IMR-90 (cell line): Measurements from ENCODE around the gene ADM5. TPM values are rescaled to one million over a fixed set of nuclear protein-coding genes. Genes with fewer than 3 reads are reported as not detected.

Experiments used
- ATAC-seq: fragments of 200-7000 bp; cut with Tn5 transposase; 2 replicates; pipeline ENCODE4 v1.9.1; 2020; ENCODE audit warnings: low read depth, mild to moderate bottlenecking, moderate library complexity
- BruUV-seq: library from RNA; stranded (reverse); fragments of 400-500 nt; replicated peaks from 2 replicates; lab custom pipeline; 2021; lab: Mats Ljungman, UMichigan
- CTCF ChIA-PET: fragments of 300-600 bp; formaldehyde crosslinking; extraction: SDS; loops from one replicate; lab custom pipeline; 2021; ENCODE audit warnings: antibody characterized with exemption; lab: Yijun Ruan, JAX
- POLR2A ChIA-PET: fragments of 300-600 bp; sonication (Branson Sonifier 250); formaldehyde crosslinking; loops from one replicate; lab custom pipeline; 2022; ENCODE audit warnings: antibody characterized with exemption; ENCODE audit not compliant: unreplicated experiment; lab: Charles Lee
- DNase-seq: peaks from one replicate; pipeline ENCODE4 v3.0.0; 2013
- H2AFZ ChIP-seq: replicated peaks from 2 replicates; pipeline ENCODE3; 2013; ENCODE audit warnings: low read length, mild to moderate bottlenecking; ENCODE audit not compliant: poor library complexity
- H2AK5ac ChIP-seq: 2 replicates; pipeline ENCODE4 v1.6.1; 2013; ENCODE audit warnings: low read depth, low read length, inconsistent platforms
- H2AK9ac ChIP-seq: replicated peaks from 2 replicates; pipeline ENCODE3; 2013; ENCODE audit warnings: mild to moderate bottlenecking, low read depth, low read length, moderate library complexity; ENCODE audit not compliant: poor library complexity
- H2BK120ac ChIP-seq: 2 replicates; pipeline ENCODE4 v1.6.1; 2013; ENCODE audit warnings: low read depth, low read length, inconsistent platforms
- H2BK15ac ChIP-seq: 3 replicates; pipeline ENCODE4 v1.6.1; 2013; ENCODE audit warnings: low read depth, low read length, inconsistent platforms
- H2BK20ac ChIP-seq: 2 replicates; pipeline ENCODE4 v1.6.1; 2013; ENCODE audit warnings: low read depth, mild to moderate bottlenecking, inconsistent platforms, low read length, moderate library complexity
- H2BK5ac ChIP-seq: 2 replicates; pipeline ENCODE4 v1.6.1; 2013; ENCODE audit warnings: mild to moderate bottlenecking, low read depth, low read length, inconsistent platforms; ENCODE audit not compliant: poor library complexity, severe bottlenecking
- H3K14ac ChIP-seq: replicated peaks from 2 replicates; pipeline ENCODE4 v1.6.1; 2013; ENCODE audit warnings: low read depth, low read length, inconsistent platforms
- H3K18ac ChIP-seq: 2 replicates; pipeline ENCODE4 v1.6.1; 2013; ENCODE audit warnings: low read depth, low read length, control low read depth
- H3K23ac ChIP-seq: 2 replicates; pipeline ENCODE4 v1.6.1; 2013; ENCODE audit warnings: low read depth, low read length, inconsistent platforms
- H3K27ac ChIP-seq: 2 replicates; pipeline ENCODE4 v1.5.1; 2013; ENCODE audit warnings: mild to moderate bottlenecking, control low read depth, low read length; ENCODE audit not compliant: insufficient read depth
- H3K27me3 ChIP-seq: 2 replicates; pipeline ENCODE4 v1.6.1; 2013; ENCODE audit warnings: low read length; ENCODE audit not compliant: control insufficient read depth, insufficient read depth
- H3K36me3 ChIP-seq: 2 replicates; pipeline ENCODE4 v1.6.1; 2013; ENCODE audit warnings: low read length, mixed read lengths; ENCODE audit not compliant: control insufficient read depth, insufficient read depth
- H3K4ac ChIP-seq: 2 replicates; pipeline ENCODE4 v1.6.1; 2013; ENCODE audit warnings: low read depth, low read length, inconsistent platforms
- H3K4me1 ChIP-seq: 2 replicates; pipeline ENCODE4 v1.6.1; 2013; ENCODE audit warnings: low read length, mixed read lengths; ENCODE audit not compliant: control insufficient read depth, insufficient read depth
- H3K4me2 ChIP-seq: 2 replicates; pipeline ENCODE4 v1.6.1; 2013; ENCODE audit warnings: low read depth, mild to moderate bottlenecking, control low read depth, low read length, moderate library complexity
- H3K4me3 ChIP-seq: 2 replicates; pipeline ENCODE4 v1.5.1; 2013; ENCODE audit warnings: low read depth, mild to moderate bottlenecking, control low read depth, low read length, moderate library complexity; ENCODE audit not compliant: insufficient read depth
- H3K56ac ChIP-seq: 2 replicates; pipeline ENCODE4 v1.6.1; 2013; ENCODE audit warnings: low read length, inconsistent platforms; ENCODE audit not compliant: insufficient read depth; ENCODE audit errors: extremely low read depth
- H3K79me1 ChIP-seq, 2 experiments: 2 replicates each; pipeline ENCODE4 v1.6.1; 2013; ENCODE audit warnings: low read length in 2 of 2, inconsistent platforms in 1 of 2, low read depth in 1 of 2
- H3K9ac ChIP-seq: 2 replicates; pipeline ENCODE4 v1.6.1; 2013; ENCODE audit warnings: low read depth, low read length, control low read depth
- H3K9me1 ChIP-seq: 2 replicates; pipeline ENCODE4 v1.6.1; 2013; ENCODE audit warnings: low read length, inconsistent platforms; ENCODE audit not compliant: insufficient read depth
- H3K9me3 ChIP-seq: 2 replicates; pipeline ENCODE4 v1.6.1; 2013; ENCODE audit warnings: low read length; ENCODE audit not compliant: control insufficient read depth, insufficient read depth
- H4K20me1 ChIP-seq: 2 replicates; pipeline ENCODE4 v1.6.1; 2013; ENCODE audit warnings: low read length, inconsistent platforms; ENCODE audit not compliant: insufficient read depth
- H4K5ac ChIP-seq: 2 replicates; pipeline ENCODE4 v1.6.1; 2013; ENCODE audit warnings: mild to moderate bottlenecking, low read depth, low read length, control low read depth
- H4K8ac ChIP-seq, 2 experiments: 2 replicates each; pipeline ENCODE4 v1.6.1; 2013; ENCODE audit warnings: low read depth in 2 of 2, low read length in 2 of 2, control low read depth in 1 of 2, inconsistent platforms in 1 of 2
- H4K91ac ChIP-seq: 2 replicates; pipeline ENCODE4 v1.6.1; 2013; ENCODE audit warnings: low read depth, low read length, inconsistent platforms; ENCODE audit not compliant: insufficient read depth
- WGBS, 2 experiments: methylation state at CpG; one replicate each; pipeline versions ENCODE4 v1.1.5 to v1.1.7; 2013; ENCODE audit warnings: missing lambda C conversion rate in 2 of 2; ENCODE audit not compliant: insufficient read length in 1 of 2; ENCODE audit errors: extremely low coverage in 2 of 2; 5-methylcytosine and 5-hydroxymethylcytosine counted together
- dilution Hi-C: fragments of 300-500 bp; cut with HindIII; formaldehyde crosslinking; loops from one replicate; pipeline ENCODE4 v1.14.3; 2018; ENCODE audit warnings: low sequenced_read_pairs; ENCODE audit not compliant: unreplicated experiment
- in situ Hi-C: fragments of 300-500 bp; cut with MboI; formaldehyde crosslinking; loops from 3 replicates; pipeline ENCODE4 v1.14.3; 2019; ENCODE audit warnings: low sequenced_read_pairs, inconsistent platforms, mixed read lengths
- intact Hi-C: fragments of 100-400 bp; cut with micrococcal nuclease; formaldehyde crosslinking; loops from 2 replicates; pipeline ENCODE4 v1.10.0; 2022
- polyA plus RNA-seq, 3 experiments: library from polyadenylated mRNA; depleted of rRNA; stranded (reverse); fragments of >200 nt; gene quantifications; 2 replicates each; pipeline ENCODE4 v1.2.3, GENCODE V29; 2012; ENCODE audit warnings: low replicate concordance in 1 of 3
- total RNA-seq: library from RNA; depleted of rRNA; stranded (reverse); fragments of >200 nt; gene quantifications from 2 replicates; pipeline ENCODE4 v1.2.3, GENCODE V29; 2012
- TF ChIP-seq, protein P1 (sequence below): conservative IDR thresholded peaks from 2 replicates; pipeline ENCODE4 v1.5.1; 2012; ENCODE audit warnings: mild to moderate bottlenecking, low read depth, low read length, improper control_type of control experiment
- TF ChIP-seq, protein P2 (sequence below): fragments of 150-350 bp; IDR thresholded peaks from 2 replicates; pipeline ENCODE4 v1.6.1; 2017; ENCODE audit warnings: mild to moderate bottlenecking, antibody characterized with exemption, low read length, low read depth

Gene ADM5
- total and polyA plus RNA-seq, 2 of the 4 experiments (the other 2 are of a cell fraction) = 0.18 to 0.99 TPM

DNA sequence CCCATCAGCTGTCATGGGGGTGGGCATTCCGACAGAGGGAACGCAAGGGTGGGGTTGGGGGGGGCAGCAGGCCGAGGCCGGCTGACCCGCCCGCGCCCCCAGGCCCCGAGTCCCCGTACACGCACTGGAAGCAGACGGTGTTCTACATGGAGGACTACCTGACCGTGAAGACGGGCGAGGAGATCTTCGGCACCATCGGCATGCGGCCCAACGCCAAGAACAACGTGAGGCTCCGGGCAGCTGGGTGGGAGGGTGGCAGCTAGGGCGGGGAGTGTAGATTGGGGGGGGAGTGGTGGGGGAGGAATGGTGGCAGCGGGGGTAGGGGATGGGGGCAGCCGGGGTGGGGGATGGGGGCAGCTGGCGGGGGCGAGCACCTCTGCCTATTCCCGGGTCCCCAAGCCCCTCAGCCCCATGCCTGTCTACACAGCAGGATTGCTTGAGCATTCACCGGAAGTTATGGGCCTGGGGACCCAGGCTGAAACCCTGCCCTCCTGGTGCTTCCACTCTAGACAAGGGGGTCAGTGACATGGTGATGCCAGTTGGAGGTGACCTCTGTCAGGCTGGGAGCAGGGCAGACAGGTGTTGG lies 2.8 kb upstream of the ADM5 start:
- Histone ChIP-seq H2BK20ac (no peak overlapping the region), H3K79me1 (peaks cover 18 to 57% of the 10 kb centered on the region in 2 experiments), H3K23ac (no peak overlapping the region), H3K27me3 (no peaks in the 10 kb centered on the region), H2AFZ (peak overlapping the region; percentile 51), H3K4me1 (peaks cover 7% of the 10 kb centered on the region), H2BK15ac (no peak overlapping the region), H3K4me2 (no peak overlapping the region), H4K8ac (no peak overlapping the region), H2AK5ac (no peak overlapping the region), H3K14ac (no peak overlapping the region), H2AK9ac (no peak overlapping the region), H3K9me3 (no peaks in the 10 kb centered on the region), H3K9ac (no peak overlapping the region), H3K9me1 (peaks cover 5% of the 10 kb centered on the region; the same call in 1 of the 2 replicates), H4K20me1 (peaks cover 31% of the 10 kb centered on the region), H3K4ac (no peak overlapping the region), H3K4me3 (no peak overlapping the region), H4K91ac (no peak overlapping the region), H3K56ac (no peak overlapping the region), H3K36me3 (peaks cover 49% of the 10 kb centered on the region), H2BK120ac (no peak overlapping the region), H2BK5ac (no peak overlapping the region), H3K27ac (no peak overlapping the region), H3K18ac (no peak overlapping the region), H4K5ac (no peak overlapping the region)
- in situ Hi-C loops (loop anchor here (10.0 kb wide), 1 partner anchor 168 kb away; the partner anchor contains the start of gene PTOV1), intact Hi-C loops (no loop called here), dilution Hi-C loops (no loop called here)
- CTCF ChIA-PET = no interaction called here
- WGBS, 2 experiments = 90% methylated on average over 10 of the region's 27 CpGs; no CpG with 5 or more reads in 1 of the 2 experiments
- POLR2A ChIA-PET = no interaction called here
- DNase-seq (no peak), ATAC-seq (no peak)
- TF ChIP-seq, protein P1, sequence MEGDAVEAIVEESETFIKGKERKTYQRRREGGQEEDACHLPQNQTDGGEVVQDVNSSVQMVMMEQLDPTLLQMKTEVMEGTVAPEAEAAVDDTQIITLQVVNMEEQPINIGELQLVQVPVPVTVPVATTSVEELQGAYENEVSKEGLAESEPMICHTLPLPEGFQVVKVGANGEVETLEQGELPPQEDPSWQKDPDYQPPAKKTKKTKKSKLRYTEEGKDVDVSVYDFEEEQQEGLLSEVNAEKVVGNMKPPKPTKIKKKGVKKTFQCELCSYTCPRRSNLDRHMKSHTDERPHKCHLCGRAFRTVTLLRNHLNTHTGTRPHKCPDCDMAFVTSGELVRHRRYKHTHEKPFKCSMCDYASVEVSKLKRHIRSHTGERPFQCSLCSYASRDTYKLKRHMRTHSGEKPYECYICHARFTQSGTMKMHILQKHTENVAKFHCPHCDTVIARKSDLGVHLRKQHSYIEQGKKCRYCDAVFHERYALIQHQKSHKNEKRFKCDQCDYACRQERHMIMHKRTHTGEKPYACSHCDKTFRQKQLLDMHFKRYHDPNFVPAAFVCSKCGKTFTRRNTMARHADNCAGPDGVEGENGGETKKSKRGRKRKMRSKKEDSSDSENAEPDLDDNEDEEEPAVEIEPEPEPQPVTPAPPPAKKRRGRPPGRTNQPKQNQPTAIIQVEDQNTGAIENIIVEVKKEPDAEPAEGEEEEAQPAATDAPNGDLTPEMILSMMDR = no peak
- TF ChIP-seq, protein P2, sequence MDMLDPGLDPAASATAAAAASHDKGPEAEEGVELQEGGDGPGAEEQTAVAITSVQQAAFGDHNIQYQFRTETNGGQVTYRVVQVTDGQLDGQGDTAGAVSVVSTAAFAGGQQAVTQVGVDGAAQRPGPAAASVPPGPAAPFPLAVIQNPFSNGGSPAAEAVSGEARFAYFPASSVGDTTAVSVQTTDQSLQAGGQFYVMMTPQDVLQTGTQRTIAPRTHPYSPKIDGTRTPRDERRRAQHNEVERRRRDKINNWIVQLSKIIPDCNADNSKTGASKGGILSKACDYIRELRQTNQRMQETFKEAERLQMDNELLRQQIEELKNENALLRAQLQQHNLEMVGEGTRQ = no peak
- BruUV-seq = no TSS peak
